GM18505 (cell line): ENCODE measurements around the gene EDC3.
"Not testable (repeated sequence)": the region's sequence is repeated elsewhere in the genome, so short reads cannot be mapped to it uniquely, and the experiment has no call there.

Source experiments
- ATAC-seq: cut with Tn5 transposase; IDR thresholded peaks from one replicate; pipeline ENCODE4 v1.9.1; 2021; ENCODE audit not compliant: unreplicated experiment
- POLR2A ChIP-seq: IDR thresholded peaks from 4 replicates; pipeline ENCODE4 v1.6.1; 2011; ENCODE audit warnings: borderline replicate concordance; ENCODE audit not compliant: insufficient read depth, insufficient read length; ENCODE audit errors: extremely low read depth

Gene EDC3

DNA sequence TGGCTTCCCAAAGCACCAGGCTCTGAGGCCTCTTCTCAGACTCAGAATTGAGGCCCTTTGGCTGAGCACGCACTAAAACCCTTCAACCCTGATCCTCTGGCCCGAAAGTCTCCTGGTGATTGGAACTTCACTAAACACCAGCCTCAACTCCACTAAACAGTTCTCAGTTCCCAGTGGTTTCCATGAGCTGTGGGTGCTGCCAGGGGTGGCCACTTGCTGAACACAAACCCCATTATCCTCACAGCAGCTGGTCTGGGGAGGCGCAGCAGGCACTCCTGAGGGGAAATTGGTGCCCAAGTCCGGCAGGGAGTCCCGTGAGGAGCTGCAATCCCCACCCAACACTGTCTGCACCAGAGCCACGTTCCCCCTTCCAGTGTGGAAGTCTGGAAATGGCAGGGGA is 84.0 kb downstream of the EDC3 start:
- ATAC-seq, result no peak
- no peak for TF ChIP-seq POLR2A

DNA sequence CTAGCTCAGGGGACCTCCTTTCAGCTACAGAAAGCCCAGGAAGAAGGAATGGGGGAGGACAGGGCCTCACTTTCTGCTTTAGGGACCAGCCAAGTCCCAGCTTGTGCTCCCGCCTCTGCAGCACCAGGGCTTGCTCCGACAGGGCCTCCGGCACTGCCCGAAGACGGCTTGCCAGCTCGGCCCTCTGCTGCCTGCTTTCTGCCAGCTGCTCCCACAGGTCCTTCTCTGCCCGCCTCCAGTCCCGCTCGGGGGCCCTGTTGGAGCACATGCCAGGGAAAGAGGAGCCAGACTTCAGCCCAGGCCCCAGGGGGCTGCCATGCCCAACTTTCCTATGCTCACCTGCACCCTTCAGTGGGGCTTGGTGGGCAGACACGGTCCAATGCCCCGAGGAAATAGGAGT is 84.5 kb downstream of the EDC3 start:
- no peak for TF ChIP-seq POLR2A

DNA sequence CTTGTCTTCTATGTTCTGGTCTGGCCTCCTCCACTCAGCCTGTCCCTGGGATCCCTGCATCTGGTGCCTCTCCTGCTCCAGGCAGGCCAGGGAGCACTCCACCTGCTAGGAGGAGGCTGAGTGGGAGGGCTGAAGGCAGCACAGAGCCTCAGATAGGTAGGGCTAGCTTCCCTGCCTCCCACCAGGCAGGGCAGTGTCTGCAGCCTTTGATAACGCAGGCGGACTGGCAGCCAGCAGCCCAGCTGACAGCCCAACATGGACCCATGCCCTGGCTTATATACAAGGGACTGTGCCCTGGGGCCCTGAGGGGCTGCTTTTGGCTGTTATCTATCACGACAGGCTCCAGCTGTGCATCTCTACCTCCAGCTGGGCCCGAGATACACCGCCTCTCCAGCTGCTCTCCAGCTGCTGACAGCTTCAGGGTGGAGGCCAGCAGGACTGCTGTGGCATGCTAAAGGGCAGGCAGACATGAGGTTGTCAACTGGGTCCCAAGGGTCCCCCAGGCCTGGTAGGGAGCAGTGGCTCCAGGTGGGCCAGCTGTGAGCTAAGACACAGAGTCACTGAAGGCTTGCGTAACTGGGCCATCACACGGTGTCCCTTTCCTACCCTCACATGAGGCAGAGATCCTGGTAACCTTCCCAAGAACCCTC is 85.4 kb downstream of the EDC3 start:
- ATAC-seq, result no peak
- TF ChIP-seq POLR2A, result no peak

More for the DNA sequence above, 84.5 kb downstream of the EDC3 start:
- no peak for ATAC-seq

DNA sequence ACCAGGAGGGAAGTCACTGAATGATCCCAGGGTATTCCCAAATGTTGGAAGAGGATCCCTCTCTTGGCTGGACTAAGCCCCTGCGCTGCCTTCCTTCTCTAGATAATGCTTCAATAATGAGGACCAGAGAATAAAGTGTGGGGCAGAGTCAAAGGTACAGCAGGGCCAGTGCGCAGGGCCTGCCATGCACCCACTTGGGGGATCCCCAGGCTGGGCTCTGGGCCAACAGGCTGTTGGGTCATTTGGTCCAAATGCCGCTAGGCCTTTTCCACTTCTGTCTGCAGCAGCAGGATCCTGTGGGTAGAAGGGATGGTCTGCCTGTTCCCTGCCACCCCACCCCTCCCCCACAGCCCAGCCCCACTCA is 85.9 kb downstream of the EDC3 start:
- TF ChIP-seq POLR2A, result no peak
- ATAC-seq, result no peak

DNA sequence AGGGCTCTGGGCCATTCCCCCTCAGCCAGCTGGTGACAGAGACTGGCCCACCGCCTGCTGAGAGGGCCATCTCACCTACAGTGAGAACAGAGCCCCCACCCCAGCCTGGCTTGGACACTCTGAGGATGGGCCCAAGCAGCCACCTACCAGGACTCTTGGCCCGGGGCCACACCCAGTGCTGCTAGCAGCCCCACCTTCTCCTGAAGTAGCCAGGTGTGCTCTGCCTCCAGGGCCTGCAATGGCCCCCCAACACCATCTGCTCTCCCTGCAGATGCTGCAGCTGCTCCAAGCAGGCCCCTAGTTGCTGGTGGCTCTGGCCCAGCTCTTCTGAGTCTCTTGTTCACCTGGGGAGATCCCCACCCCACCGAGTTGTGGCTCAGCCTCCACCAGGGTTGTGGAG is 87.0 kb downstream of the EDC3 start:
- TF ChIP-seq POLR2A, result no peak
- ATAC-seq, result no peak

DNA sequence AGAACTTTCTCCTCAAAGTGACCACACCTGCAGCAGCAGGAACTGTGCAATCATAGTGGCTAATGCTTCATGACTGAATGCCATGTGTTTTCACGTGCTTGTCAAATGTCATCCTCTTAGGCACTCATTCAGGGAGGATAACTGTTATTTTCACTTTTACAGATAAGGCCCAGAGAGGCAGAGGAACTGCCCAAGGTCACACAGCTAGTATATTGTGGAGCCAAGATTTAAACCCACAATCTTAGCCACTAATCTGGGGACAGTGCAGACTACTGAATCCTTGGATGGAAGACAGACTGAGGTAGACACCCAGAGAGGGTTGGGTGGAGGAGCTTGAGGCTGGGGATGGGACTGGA is 90.1 kb downstream of the EDC3 start:
- no peak for TF ChIP-seq POLR2A
- ATAC-seq, result no peak

DNA sequence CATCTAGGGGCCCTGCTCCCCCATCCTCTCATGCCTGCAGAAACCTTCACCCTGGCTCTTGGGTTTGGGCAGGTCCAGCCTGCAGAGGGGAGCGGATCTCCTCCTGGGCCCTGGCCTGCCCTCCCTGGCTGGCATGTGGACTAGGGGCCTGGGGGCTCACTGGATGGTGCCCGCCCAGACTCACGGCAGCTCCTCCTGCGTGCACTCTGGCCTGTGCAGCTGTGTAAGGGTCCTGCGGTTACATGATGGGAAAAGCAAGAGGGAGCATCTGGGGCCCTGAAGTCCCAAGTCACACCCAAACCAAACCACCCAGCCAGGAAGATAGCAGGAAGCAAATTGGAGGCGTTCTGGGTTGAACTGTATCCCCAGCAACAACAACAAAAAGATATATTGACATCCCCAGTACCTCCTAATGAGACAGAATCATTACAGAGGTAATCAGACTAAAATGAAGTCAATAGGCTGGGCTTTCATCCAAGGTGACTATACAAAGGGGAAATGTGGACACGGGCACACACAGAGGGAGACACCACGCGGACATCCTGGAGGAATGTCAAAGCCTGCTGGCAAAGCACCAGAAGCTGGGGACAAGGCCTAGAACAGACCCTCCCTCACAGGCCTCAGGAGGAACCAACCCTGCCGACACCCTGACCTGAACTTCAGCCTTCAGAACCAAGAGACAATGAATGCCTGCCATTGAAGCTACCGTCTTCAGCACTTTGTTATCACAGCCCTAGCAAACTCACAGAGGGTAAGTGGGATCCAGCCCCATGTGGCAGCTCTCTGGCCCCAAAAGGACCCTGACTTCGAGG is 90.6 kb downstream of the EDC3 start:
- no peak for ATAC-seq
- no peak for TF ChIP-seq POLR2A

DNA sequence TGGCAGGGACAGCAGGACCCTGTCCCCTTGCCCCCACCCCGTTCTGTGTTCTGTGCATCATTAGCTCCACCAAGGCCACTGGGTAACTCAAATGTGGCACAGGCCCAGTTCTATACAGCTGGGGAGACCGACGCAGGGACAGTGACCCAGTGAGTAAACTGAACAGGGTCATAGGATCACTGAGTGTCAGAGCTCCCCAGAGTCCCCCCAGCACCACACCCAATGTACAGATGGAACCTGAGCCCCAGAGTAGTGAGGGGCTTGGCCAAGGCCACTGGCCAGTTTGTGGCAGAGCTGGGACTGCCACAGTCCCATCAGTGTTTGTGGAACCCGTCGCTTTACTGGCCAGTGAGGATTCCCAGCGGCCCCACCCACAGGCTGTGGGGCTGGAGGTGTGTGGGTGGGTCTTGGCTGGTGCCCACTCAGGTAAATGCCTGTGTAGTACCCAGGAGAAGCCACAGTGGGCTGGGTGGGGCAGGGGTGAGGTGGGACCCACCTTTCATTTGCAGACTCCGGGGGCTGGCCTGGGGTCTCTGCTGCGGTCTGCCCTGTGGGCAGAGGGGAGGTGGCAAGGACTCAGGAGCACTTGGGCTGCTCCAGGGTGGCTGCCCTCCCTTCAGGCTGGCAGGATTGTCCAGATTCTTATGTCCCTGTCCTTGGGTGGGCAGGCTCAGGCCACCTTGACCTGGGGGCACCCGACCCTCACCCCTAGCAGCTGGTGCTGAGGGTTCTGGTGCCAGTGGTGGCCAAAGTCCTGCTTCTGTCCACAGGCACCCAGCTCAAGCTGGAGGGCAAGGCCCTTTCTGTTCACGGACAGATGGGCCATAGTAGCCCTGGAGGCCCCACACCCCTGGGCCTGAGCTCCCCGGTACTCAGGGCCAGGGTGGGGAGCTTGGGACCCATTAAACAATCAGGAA is 91.8 kb downstream of the EDC3 start:
- no peak for ATAC-seq
- no peak for TF ChIP-seq POLR2A

DNA sequence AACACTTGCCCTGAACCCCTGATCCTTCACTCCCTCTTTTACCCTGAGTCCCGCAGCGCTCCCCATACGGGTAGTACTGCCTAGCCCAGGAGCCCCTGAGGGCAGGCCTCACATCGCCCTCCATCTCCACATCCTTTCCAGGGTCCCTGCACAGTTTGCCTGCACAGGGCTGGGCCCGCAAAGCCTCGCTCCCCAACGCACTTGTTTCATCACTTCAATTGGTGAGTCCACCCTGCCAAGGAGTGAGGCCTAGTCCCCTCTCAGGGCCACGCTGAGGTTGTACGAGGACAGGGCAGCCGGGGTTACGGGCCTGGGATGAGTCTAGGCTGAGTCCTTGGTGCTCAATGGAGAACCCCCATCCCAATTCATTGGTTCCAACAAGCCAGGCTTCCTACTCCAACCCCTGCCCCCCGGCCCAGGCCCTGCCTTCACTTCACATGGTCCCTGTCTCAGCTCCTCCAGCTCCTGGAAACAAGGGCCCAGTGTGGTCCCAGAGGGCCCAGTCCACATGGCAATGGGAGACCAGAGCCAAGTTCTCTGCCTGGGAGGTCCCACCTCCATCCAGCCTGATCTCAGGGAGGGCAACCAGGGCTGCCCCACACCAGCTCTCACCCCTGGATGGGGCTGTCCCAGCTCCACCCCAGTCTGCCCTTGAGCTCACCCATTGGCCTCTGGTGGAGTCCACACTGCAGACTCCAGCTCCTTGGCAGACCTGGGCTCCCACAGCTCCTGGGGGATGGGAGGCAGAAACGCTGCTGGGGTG is 92.6 kb downstream of the EDC3 start:
- TF ChIP-seq POLR2A, result no peak
- no peak for ATAC-seq

DNA sequence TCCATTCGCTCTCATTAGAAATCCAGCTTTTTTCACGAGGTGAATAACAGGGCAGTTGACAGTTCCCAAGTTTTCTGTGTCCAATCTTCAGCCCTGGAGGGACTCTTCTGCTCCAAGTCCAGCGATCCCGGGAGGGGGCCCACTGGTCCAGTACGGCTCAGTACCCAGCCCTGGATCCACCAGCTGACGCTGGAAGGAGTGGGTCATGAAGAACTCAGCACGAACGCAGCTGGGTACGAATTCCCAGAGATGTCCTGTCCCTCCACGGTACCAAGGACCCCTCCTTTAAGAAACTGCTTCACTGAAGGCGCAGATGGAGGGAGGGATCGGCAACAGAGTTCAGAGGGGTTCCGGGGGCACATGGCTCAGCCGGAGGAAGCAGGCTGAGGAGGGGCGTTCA is 96.7 kb downstream of the EDC3 start:
- no peak for ATAC-seq
- no peak for TF ChIP-seq POLR2A

DNA sequence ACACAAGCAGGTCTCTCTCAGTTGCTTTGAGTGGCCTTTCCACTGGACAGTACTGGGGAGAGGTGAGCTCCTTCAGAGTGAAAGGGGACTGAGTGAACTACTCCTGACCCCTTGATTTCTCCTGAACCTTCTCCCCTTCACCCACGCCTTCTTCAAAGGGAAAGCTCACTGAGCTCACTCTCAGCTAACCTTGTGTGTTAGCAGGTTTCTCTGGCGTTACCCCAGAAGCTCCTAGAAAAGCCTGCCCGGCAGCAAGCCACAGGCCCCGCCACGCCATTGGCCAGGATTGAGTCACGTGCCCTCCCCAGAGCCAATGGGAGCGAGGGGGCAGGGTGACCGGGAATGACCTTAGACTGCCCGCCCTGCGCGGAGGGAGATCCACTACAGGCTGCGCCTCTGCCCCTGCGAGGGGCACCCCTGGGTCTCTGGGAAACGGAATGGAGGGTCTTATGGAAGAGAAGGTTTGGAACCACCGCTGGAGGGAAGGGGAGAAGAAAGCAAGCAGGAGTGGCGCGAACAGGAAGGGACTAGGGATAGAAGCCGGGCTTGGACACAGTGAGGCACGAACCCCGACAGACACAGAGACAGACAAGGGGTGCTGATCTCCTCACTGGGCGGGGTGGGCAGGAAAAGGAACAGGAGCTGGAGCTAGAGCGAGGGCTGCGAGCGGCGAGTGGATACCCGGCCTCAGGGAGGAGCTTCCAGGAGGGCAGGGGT is 97.5 kb downstream of the EDC3 start:
- ATAC-seq, result peak; percentile 88
- TF ChIP-seq POLR2A, result peak; percentile 84

DNA sequence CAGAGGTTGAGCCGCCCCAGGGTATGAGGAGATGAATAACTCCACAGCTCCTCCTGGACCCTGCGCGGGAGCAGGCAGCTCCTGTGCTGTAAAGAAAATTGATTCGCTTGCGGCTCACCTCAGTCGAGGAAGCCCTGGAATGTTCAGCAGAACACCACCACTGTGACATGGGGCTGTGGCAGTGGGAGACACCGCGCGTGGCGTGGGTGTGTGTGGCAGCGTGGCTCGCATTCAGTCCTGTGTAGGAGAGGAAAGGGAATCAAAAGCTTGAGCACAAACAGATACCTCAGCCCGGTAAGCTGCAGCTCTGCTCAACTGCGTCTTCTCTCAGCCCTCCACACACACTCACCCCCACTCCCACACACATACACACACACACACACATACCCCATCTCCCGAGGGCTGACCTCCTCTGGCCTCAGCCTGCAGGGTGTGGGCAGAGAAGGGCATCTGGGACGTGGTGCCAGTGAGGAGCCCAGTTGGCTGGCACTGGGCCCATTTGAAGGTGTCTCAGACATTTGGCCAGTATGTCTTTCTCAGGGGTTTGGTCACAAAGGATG is 98.6 kb downstream of the EDC3 start:
- not testable (repeated sequence) for ATAC-seq

DNA sequence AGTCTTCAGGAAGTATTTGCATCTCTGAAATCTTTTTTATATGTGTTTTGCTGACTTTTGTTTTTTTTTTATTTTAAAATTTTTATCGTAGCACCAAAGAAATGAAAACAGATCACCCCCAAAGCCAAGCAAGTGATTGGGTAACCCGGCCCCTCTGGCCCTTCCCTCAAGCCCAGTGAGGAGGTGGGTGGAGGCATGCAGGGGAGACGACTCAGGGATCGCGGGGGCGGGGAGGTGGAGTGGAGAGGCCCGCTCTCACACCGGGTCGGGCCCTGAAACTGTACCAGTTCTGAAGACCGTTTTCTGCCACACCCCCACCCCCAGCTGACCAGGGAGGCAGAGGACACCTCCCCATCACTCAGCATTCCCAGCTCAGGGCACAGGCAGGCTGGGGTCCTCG is 99.1 kb downstream of the EDC3 start:
- not testable (repeated sequence) for ATAC-seq
